Measurements from ENCODE around the gene NR2F6.
A peak's percentile ranks its signal among the peaks of the same experiment; 100 is the strongest.
"Not testable (repeated sequence)": the region's sequence is repeated elsewhere in the genome, so short reads cannot be mapped to it uniquely, and the experiment has no call there.

Gene NR2F6

GRCh38 chr19:17245535-17245984, at the start of gene NR2F6:
Gene NR2F6 (minus strand): TSS chr19:17245919. CDS start chr19:17245220, 699 bp downstream.
- no peak for DNase-seq (ENCODE audit: low read depth in 2 of 2)

GRCh38 chr19:17294051-17294891, 48.6 kb upstream of the NR2F6 start:
- DNase-seq (ENCODE audit: low read depth in 2 of 2): peak in 1 of 2 donors; percentile 42

- DNase-seq (ENCODE audit: low read depth in 2 of 2): no peak
These were observed 47.9 kb upstream of the NR2F6 start for GRCh38 chr19:17293605-17294004.

- DNase-seq (ENCODE audit: low read depth in 2 of 2): peak; percentile 77
These were observed 46.8 kb upstream of the NR2F6 start for GRCh38 chr19:17292301-17293074.

GRCh38 chr19:17289489-17289888, 43.8 kb upstream of the NR2F6 start:
- DNase-seq (ENCODE audit: low read depth in 2 of 2): no peak

- DNase-seq (ENCODE audit: low read depth in 2 of 2): no peak
These were observed 41.0 kb upstream of the NR2F6 start for GRCh38 chr19:17286752-17287151.

- DNase-seq (ENCODE audit: low read depth in 2 of 2): no peak
These were observed 40.5 kb upstream of the NR2F6 start for GRCh38 chr19:17286263-17286662.

- no peak for DNase-seq (ENCODE audit: low read depth in 2 of 2)
These were observed 39.9 kb upstream of the NR2F6 start for GRCh38 chr19:17285415-17286135.

GRCh38 chr19:17283504-17283996, 37.8 kb upstream of the NR2F6 start:
- no peak for DNase-seq (ENCODE audit: low read depth in 2 of 2)

GRCh38 chr19:17282488-17283125, 36.9 kb upstream of the NR2F6 start:
- DNase-seq (ENCODE audit: low read depth in 2 of 2): peak; percentile 65 to 76

- no peak for DNase-seq (ENCODE audit: low read depth in 2 of 2)
These were observed 35.9 kb upstream of the NR2F6 start, which contains the start of gene ANKLE1 for GRCh38 chr19:17281391-17282304. Gene ANKLE1 (plus strand): TSS chr19:17281901. CDS start chr19:17281921, 20 bp downstream.

- DNase-seq (ENCODE audit: low read depth in 2 of 2): no peak
These were observed 33.7 kb upstream of the NR2F6 start for GRCh38 chr19:17279436-17279835.

GRCh38 chr19:17275441-17276175, 29.9 kb upstream of the NR2F6 start:
- no peak for DNase-seq (ENCODE audit: low read depth in 2 of 2)

GRCh38 chr19:17274892-17275291, 29.2 kb upstream of the NR2F6 start:
- DNase-seq (ENCODE audit: low read depth in 2 of 2): not testable (repeated sequence)

- no peak for DNase-seq (ENCODE audit: low read depth in 2 of 2)
These were observed 23.0 kb upstream of the NR2F6 start for GRCh38 chr19:17268754-17269153.

GRCh38 chr19:17266975-17267788, 21.5 kb upstream of the NR2F6 start, which contains the start of gene BABAM1:
Gene BABAM1 (plus strand): TSS chr19:17267443. CDS start chr19:17268807, 1,364 bp downstream.
- peak; percentile 92 to 95 for DNase-seq (ENCODE audit: low read depth in 2 of 2)

GRCh38 chr19:17266589-17266974, 20.9 kb upstream of the NR2F6 start:
- DNase-seq (ENCODE audit: low read depth in 2 of 2): no peak

- DNase-seq (ENCODE audit: low read depth in 2 of 2): no peak
These were observed 20.3 kb upstream of the NR2F6 start for GRCh38 chr19:17266026-17266425.

- DNase-seq (ENCODE audit: low read depth in 2 of 2): no peak
These were observed 18.9 kb upstream of the NR2F6 start, which contains the start of gene USHBP1 for GRCh38 chr19:17264641-17264979. Gene USHBP1 (minus strand): TSS chr19:17264745. CDS start chr19:17264299, 446 bp downstream.

Data from activated CD4-positive, alpha-beta T cell treated with anti-CD3 and anti-CD28 coated beads for 24 hours (primary cell).